OCI-LY1 (cell line): ENCODE measurements around the gene ADGRF1.

ENCODE experiments used
- H2AFZ ChIP-seq: fragments of 200-600 bp; sonication (generic), shearing (Covaris generic); 2 replicates; pipeline ENCODE4 v1.6.0; 2014; ENCODE audit warnings: antibody characterized with exemption, mild to moderate bottlenecking, low read length
- H3F3A ChIP-seq: fragments of 200-600 bp; sonication (generic), shearing (Covaris generic); 2 replicates; pipeline ENCODE4 v1.6.0; 2014; ENCODE audit warnings: mild to moderate bottlenecking, antibody characterized with exemption, low read length, moderate library complexity; ENCODE audit not compliant: insufficient read depth
- H3K27ac ChIP-seq: fragments of 200-600 bp; sonication (generic); 2 replicates; pipeline ENCODE4 v1.5.1; 2014; ENCODE audit warnings: low read length, mixed run types, mild to moderate bottlenecking, low read depth; ENCODE audit not compliant: poor library complexity, severe bottlenecking
- H3K27me3 ChIP-seq: fragments of 200-600 bp; sonication (generic); 2 replicates; pipeline ENCODE4 v1.6.0; 2014; ENCODE audit warnings: antibody characterized with exemption, mild to moderate bottlenecking, low read length, moderate library complexity; ENCODE audit not compliant: insufficient read depth
- H3K36me3 ChIP-seq: fragments of 200-600 bp; sonication (generic); 2 replicates; pipeline ENCODE4 v1.6.1; 2014; ENCODE audit warnings: mild to moderate bottlenecking, antibody characterized with exemption, low read length, moderate library complexity, mixed read lengths; ENCODE audit not compliant: insufficient read depth
- H3K4me1 ChIP-seq: fragments of 200-600 bp; sonication (generic); 2 replicates; pipeline ENCODE4 v1.5.1; 2014; ENCODE audit warnings: mild to moderate bottlenecking, low read length, moderate library complexity; ENCODE audit not compliant: insufficient read depth, severe bottlenecking
- H3K4me2 ChIP-seq: fragments of 200-600 bp; sonication (generic), shearing (Covaris generic); 2 replicates; pipeline ENCODE4 v1.6.1; 2014; ENCODE audit warnings: low read length
- H3K4me3 ChIP-seq: fragments of 200-600 bp; sonication (generic); 2 replicates; pipeline ENCODE4 v1.5.1; 2014; ENCODE audit warnings: low read length, low read depth, mild to moderate bottlenecking, mixed read lengths; ENCODE audit not compliant: poor library complexity, severe bottlenecking
- H3K79me2 ChIP-seq: fragments of 200-600 bp; shearing (Covaris generic); 2 replicates; pipeline ENCODE4 v1.6.1; 2016; ENCODE audit warnings: mixed run types, low read length, mixed read lengths; ENCODE audit not compliant: insufficient read depth
- H3K9ac ChIP-seq: fragments of 200-600 bp; sonication (generic), shearing (Covaris generic); 2 replicates; pipeline ENCODE4 v1.6.1; 2014; ENCODE audit warnings: mild to moderate bottlenecking, low read length, mixed read lengths
- H3K9me2 ChIP-seq: fragments of 200-600 bp; sonication (generic), shearing (Covaris generic); 2 replicates; pipeline ENCODE4 v1.6.1; 2014; ENCODE audit warnings: low read depth, mild to moderate bottlenecking, low read length, mixed read lengths
- H3K9me3 ChIP-seq: fragments of 200-600 bp; shearing (Covaris generic); 2 replicates; pipeline ENCODE4 v1.6.1; 2014; ENCODE audit warnings: low read length, mixed read lengths
- H4K20me1 ChIP-seq: fragments of 200-600 bp; sonication (generic), shearing (Covaris generic); 2 replicates; pipeline ENCODE4 v1.6.0; 2016; ENCODE audit warnings: mild to moderate bottlenecking, low read length; ENCODE audit not compliant: insufficient read depth
- EZH2 ChIP-seq: fragments of 200-600 bp; sonication (generic), shearing (Covaris generic); IDR thresholded peaks from 2 replicates; pipeline ENCODE4 v1.8.0; 2017; ENCODE audit warnings: borderline replicate concordance, mixed run types, mild to moderate bottlenecking, antibody characterized with exemption, low read length, moderate library complexity, mixed read lengths
- TF ChIP-seq, protein P1 (sequence below): fragments of 200-600 bp; sonication (generic), shearing (Covaris generic); IDR thresholded peaks from 2 replicates; pipeline ENCODE4 v1.5.1; 2017; ENCODE audit warnings: mild to moderate bottlenecking, antibody characterized with exemption, low read length, moderate library complexity, mixed read lengths

Gene ADGRF1

GRCh38 chr6:47029865-47030561 lies 12.1 kb downstream of the ADGRF1 start:
- Histone ChIP-seq H3K9me3 (no peaks in the 10 kb centered on the region), H3K4me3 (no peak overlapping the region), H3K9ac (no peak overlapping the region), H3K4me2 (no peak overlapping the region), H3K27ac (no peak overlapping the region), H3K27me3 (no peaks in the 10 kb centered on the region), H4K20me1 (no peaks in the 10 kb centered on the region), H3K9me2 (no peaks in the 10 kb centered on the region), H2AFZ (no peak overlapping the region), H3K36me3 (no peaks in the 10 kb centered on the region), H3F3A (no peaks in the 10 kb centered on the region), H3K4me1 (no peaks in the 10 kb centered on the region), H3K79me2 (no peaks in the 10 kb centered on the region)
- TF ChIP-seq, protein P1, sequence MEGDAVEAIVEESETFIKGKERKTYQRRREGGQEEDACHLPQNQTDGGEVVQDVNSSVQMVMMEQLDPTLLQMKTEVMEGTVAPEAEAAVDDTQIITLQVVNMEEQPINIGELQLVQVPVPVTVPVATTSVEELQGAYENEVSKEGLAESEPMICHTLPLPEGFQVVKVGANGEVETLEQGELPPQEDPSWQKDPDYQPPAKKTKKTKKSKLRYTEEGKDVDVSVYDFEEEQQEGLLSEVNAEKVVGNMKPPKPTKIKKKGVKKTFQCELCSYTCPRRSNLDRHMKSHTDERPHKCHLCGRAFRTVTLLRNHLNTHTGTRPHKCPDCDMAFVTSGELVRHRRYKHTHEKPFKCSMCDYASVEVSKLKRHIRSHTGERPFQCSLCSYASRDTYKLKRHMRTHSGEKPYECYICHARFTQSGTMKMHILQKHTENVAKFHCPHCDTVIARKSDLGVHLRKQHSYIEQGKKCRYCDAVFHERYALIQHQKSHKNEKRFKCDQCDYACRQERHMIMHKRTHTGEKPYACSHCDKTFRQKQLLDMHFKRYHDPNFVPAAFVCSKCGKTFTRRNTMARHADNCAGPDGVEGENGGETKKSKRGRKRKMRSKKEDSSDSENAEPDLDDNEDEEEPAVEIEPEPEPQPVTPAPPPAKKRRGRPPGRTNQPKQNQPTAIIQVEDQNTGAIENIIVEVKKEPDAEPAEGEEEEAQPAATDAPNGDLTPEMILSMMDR, result no peak
- TF ChIP-seq EZH2, result no peak

DNA sequence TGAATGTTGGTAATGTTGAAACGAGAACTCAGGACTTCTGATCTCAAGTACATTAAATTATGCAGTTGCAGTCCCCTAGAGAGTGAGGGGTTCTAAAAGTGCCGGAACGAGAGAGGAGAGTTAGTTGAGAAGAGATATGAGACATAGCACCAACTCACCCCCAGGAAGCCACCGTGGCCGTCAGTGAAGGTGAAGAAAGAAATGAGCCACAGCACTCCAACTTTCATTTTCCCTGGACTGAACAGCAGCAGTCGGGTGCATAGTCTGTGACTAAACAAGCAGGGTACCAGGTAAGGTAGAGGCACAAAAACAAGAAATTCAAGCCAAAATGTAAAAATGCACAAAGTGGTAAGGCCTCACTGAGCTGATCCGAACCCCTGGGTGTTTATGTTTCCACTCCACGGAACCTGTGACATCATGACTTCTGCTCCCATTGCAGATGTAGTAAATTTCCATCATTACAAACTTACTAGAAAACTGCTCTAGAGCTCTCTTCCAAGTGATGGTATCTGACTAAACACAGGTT lies 13.2 kb downstream of the ADGRF1 start:
- H3K4me2 ChIP-seq, result no peak overlapping the region
- no peaks in the 10 kb centered on the region for H3K79me2 ChIP-seq
- no peaks in the 10 kb centered on the region for H3F3A ChIP-seq

GRCh38 chr6:47027315-47027714 lies 14.8 kb downstream of the ADGRF1 start:
- Histone ChIP-seq H3K9ac (no peak overlapping the region), H3K27ac (no peak overlapping the region), H3K9me3 (no peaks in the 10 kb centered on the region), H2AFZ (no peak overlapping the region), H3K27me3 (no peaks in the 10 kb centered on the region), H3K4me2 (no peak overlapping the region), H4K20me1 (no peaks in the 10 kb centered on the region), H3F3A (no peaks in the 10 kb centered on the region), H3K79me2 (no peaks in the 10 kb centered on the region), H3K9me2 (no peaks in the 10 kb centered on the region), H3K4me3 (no peak overlapping the region), H3K36me3 (no peaks in the 10 kb centered on the region), H3K4me1 (no peaks in the 10 kb centered on the region)
- TF ChIP-seq EZH2, result no peak
- TF ChIP-seq, protein P1, result no peak

More for the DNA sequence above, 13.2 kb downstream of the ADGRF1 start:
- Histone ChIP-seq H3K4me1 (no peaks in the 10 kb centered on the region), H3K27me3 (no peaks in the 10 kb centered on the region), H3K9me2 (no peaks in the 10 kb centered on the region), H3K9me3 (no peaks in the 10 kb centered on the region), H3K4me3 (no peak overlapping the region), H3K9ac (no peak overlapping the region), H2AFZ (no peak overlapping the region), H3K27ac (no peak overlapping the region), H4K20me1 (no peaks in the 10 kb centered on the region), H3K36me3 (no peaks in the 10 kb centered on the region)
- TF ChIP-seq EZH2, result no peak
- TF ChIP-seq, protein P1, result no peak
